Lower lobe of right lung (tissue), 2 donors: Measurements from ENCODE around the gene CTNNA3. TPM values are rescaled to one million over a fixed set of nuclear protein-coding genes. Genes with fewer than 3 reads are reported as not detected.

Source experiments
- ATAC-seq, 2 donors: fragments of 200-7000 bp; cut with Tn5 transposase; one replicate each; pipeline ENCODE4 v1.9.1; 2020 to 2022; ENCODE audit warnings: mild to moderate bottlenecking in 2 of 2, moderate library complexity in 2 of 2
- DNase-seq: peaks from one replicate; pipeline ENCODE4 v3.0.0-alpha.2; 2020
- H3K27ac ChIP-seq: fragments of 200-600 bp; one replicate; pipeline ENCODE4 v1.8.0; 2022
- H3K27me3 ChIP-seq: fragments of 200-600 bp; one replicate; pipeline ENCODE4 v1.8.0; 2022; ENCODE audit warnings: low read depth
- H3K36me3 ChIP-seq: fragments of 200-600 bp; one replicate; pipeline ENCODE4 v1.8.0; 2022; ENCODE audit warnings: mild to moderate bottlenecking
- H3K4me1 ChIP-seq: fragments of 200-600 bp; one replicate; pipeline ENCODE4 v1.8.0; 2022
- H3K4me3 ChIP-seq: fragments of 200-600 bp; one replicate; pipeline ENCODE4 v1.8.0; 2022; ENCODE audit warnings: mild to moderate bottlenecking
- H3K9me3 ChIP-seq: fragments of 200-600 bp; one replicate; pipeline ENCODE4 v1.8.0; 2022
- CTCF ChIP-seq: fragments of 200-600 bp; IDR thresholded peaks from one replicate; pipeline ENCODE4 v1.8.0; 2022; ENCODE audit warnings: antibody characterized with exemption, mild to moderate bottlenecking
- intact Hi-C: fragments of 100-400 bp; cut with DNase I; formaldehyde crosslinking; loops from one replicate; pipeline ENCODE4 v1.11.0; 2022
- total RNA-seq: library from RNA; stranded (reverse); fragmentation: NEBNext Ultra II Directional; extraction: Animal tissue kit (Norgen Biotek cat#: 25700); gene quantifications from one replicate; pipeline ENCODE4 v1.2.1, GENCODE V29; 2021
- donor health status: DM: no; HTN: yes; CAD: no; lungs with severe emphysema.

CTNNA3 gene
- total RNA-seq, 1 donor from 2014 or later = not detected

- ATAC-seq (no peak), DNase-seq (no peak)
- Histone ChIP-seq H3K4me1 (no peaks in the 10 kb centered on the region), H3K4me3 (no peak overlapping the region), H3K27ac (no peak overlapping the region), H3K9me3 (no peaks in the 10 kb centered on the region), H3K27me3 (no peaks in the 10 kb centered on the region), H3K36me3 (no peaks in the 10 kb centered on the region)
- TF ChIP-seq CTCF = no peak
- intact Hi-C loops = no loop called here
These were observed 982.6 kb downstream of the CTNNA3 start for GRCh38 chr10:66713387-66713786.

- H3K27me3 ChIP-seq = no peaks in the 10 kb centered on the region
- H3K4me3 ChIP-seq = no peak overlapping the region
- no peak overlapping the region for H3K27ac ChIP-seq
- DNase-seq (no peak), ATAC-seq (no peak)
- H3K36me3 ChIP-seq = no peaks in the 10 kb centered on the region
- H3K4me1 ChIP-seq = no peaks in the 10 kb centered on the region
- intact Hi-C loops = no loop called here
- no peaks in the 10 kb centered on the region for H3K9me3 ChIP-seq
- no peak for TF ChIP-seq CTCF
These were observed 997.9 kb downstream of the CTNNA3 start for GRCh38 chr10:66698069-66698468.

GRCh38 chr10:66695046-66695445 lies 1000.9 kb downstream of the CTNNA3 start:
- TF ChIP-seq CTCF = no peak
- no peak for ATAC-seq
- H3K4me1 ChIP-seq = no peaks in the 10 kb centered on the region
- H3K27me3 ChIP-seq = no peaks in the 10 kb centered on the region
- H3K36me3 ChIP-seq = no peaks in the 10 kb centered on the region
- intact Hi-C loops = no loop called here
- no peak for DNase-seq
- no peak overlapping the region for H3K27ac ChIP-seq
- H3K9me3 ChIP-seq = no peaks in the 10 kb centered on the region
- no peak overlapping the region for H3K4me3 ChIP-seq

- intact Hi-C loops = no loop called here
- H3K9me3 ChIP-seq = no peaks in the 10 kb centered on the region
- no peak for ATAC-seq
- H3K4me1 ChIP-seq = no peaks in the 10 kb centered on the region
- H3K36me3 ChIP-seq = no peaks in the 10 kb centered on the region
- no peak overlapping the region for H3K27ac ChIP-seq
- no peak for DNase-seq
- H3K27me3 ChIP-seq = no peaks in the 10 kb centered on the region
- no peak overlapping the region for H3K4me3 ChIP-seq
- no peak for TF ChIP-seq CTCF
These were observed 1011.4 kb downstream of the CTNNA3 start for GRCh38 chr10:66684581-66684980.

- no peak for DNase-seq
- Histone ChIP-seq H3K9me3 (no peaks in the 10 kb centered on the region), H3K27ac (no peak overlapping the region), H3K36me3 (no peaks in the 10 kb centered on the region), H3K4me1 (no peaks in the 10 kb centered on the region), H3K27me3 (no peaks in the 10 kb centered on the region), H3K4me3 (no peak overlapping the region)
- intact Hi-C loops = no loop called here
- ATAC-seq = no peak
- no peak for TF ChIP-seq CTCF
These were observed 1015.1 kb downstream of the CTNNA3 start for GRCh38 chr10:66680886-66681285.

GRCh38 chr10:66678521-66678920 lies 1017.5 kb downstream of the CTNNA3 start:
- TF ChIP-seq CTCF = no peak
- Histone ChIP-seq H3K4me1 (no peaks in the 10 kb centered on the region), H3K9me3 (no peaks in the 10 kb centered on the region), H3K27me3 (no peaks in the 10 kb centered on the region), H3K27ac (no peak overlapping the region), H3K4me3 (no peak overlapping the region), H3K36me3 (no peaks in the 10 kb centered on the region)
- ATAC-seq (no peak), DNase-seq (no peak)
- intact Hi-C loops = no loop called here
